Sigmoid colon (tissue), 7 donors: Measurements from ENCODE around the gene TNIK. TPM values are rescaled to one million over a fixed set of nuclear protein-coding genes. Genes with fewer than 3 reads are reported as not detected.

ENCODE experiments used
- DNase-seq: peaks from one replicate; pipeline ENCODE4 v3.0.0-alpha.2; 2019
- H3K27ac ChIP-seq, 4 donors: fragments of 200-600 bp; sonication (generic); one replicate each; pipeline ENCODE4 v1.5.1; 2016 to 2019; ENCODE audit warnings: mild to moderate bottlenecking in 1 of 4
- H3K27me3 ChIP-seq, 3 donors: fragments of 200-600 bp; sonication (generic); one replicate each; pipeline ENCODE4 v1.5.1; 2019; ENCODE audit warnings: mild to moderate bottlenecking in 1 of 3
- H3K36me3 ChIP-seq, 4 donors: fragments of 200-600 bp; sonication (generic); one replicate each; pipeline ENCODE4 v1.5.1; 2016 to 2019
- H3K4me1 ChIP-seq, 4 donors: fragments of 200-600 bp; sonication (generic); one replicate each; pipeline ENCODE4 v1.5.1; 2017 to 2019
- H3K4me3 ChIP-seq, 4 donors: fragments of 200-600 bp; sonication (generic); one replicate each; pipeline ENCODE4 v1.5.1; 2017 to 2019; ENCODE audit warnings: mild to moderate bottlenecking in 2 of 4, moderate library complexity in 1 of 4
- H3K9me3 ChIP-seq, 4 donors: fragments of 200-600 bp in 3 of 4; sonication (generic) in 3 of 4; one replicate each; pipeline versions ENCODE4 v1.5.1 to v1.6.1; 2013 to 2019
- EP300 ChIP-seq, 4 donors: sonication (generic); formaldehyde crosslinking; IDR thresholded peaks; one replicate each; pipeline ENCODE4 v1.6.1; 2017; ENCODE audit warnings: antibody characterized with exemption in 4 of 4
- POLR2A ChIP-seq, 2 donors: fragments of 450-650 bp; IDR thresholded peaks; one replicate each; pipeline ENCODE4 v1.6.1; 2016; ENCODE audit warnings: antibody characterized with exemption in 2 of 2, mild to moderate bottlenecking in 2 of 2, moderate library complexity in 2 of 2
- POLR2AphosphoS5 ChIP-seq, 4 donors: sonication (generic); formaldehyde crosslinking; IDR thresholded peaks; one replicate each; pipeline ENCODE4 v1.6.1; 2017; ENCODE audit warnings: antibody characterized with exemption in 4 of 4
- whole genome bisulfite sequencing, 2 donors: extraction: QIAGEN DNeasy Blood & Tissue Kit; methylation state at CpG; one replicate each; pipeline ENCODE4 v1.1.7; 2013; 5-methylcytosine and 5-hydroxymethylcytosine counted together
- intact Hi-C: fragments of 100-400 bp; cut with DNase I; formaldehyde crosslinking; loops from one replicate; pipeline ENCODE4 v1.15.1; 2023
- polyA plus RNA-seq, 3 donors: library from polyadenylated mRNA; stranded (reverse); fragments of 200-250 nt; gene quantifications; one replicate each; pipeline ENCODE4 v1.2.3, GENCODE V29; 2013
- total RNA-seq, 4 donors: library from RNA; depleted of rRNA; stranded (reverse); fragments of >200 nt; gene quantifications; one replicate each; pipeline ENCODE4 v1.1.0, GENCODE V29; 2016
- TF ChIP-seq, protein P1 (sequence below), 4 experiments: fragments of 450-650 bp in 3 of 4; fragments of 200-600 bp in 1 of 4; IDR thresholded peaks; one replicate each; pipeline ENCODE4 v1.5.1; 2016 to 2019; ENCODE audit warnings: antibody characterized with exemption in 4 of 4, mild to moderate bottlenecking in 3 of 4, moderate library complexity in 2 of 4
- donor health status: healthy with polysubstance abuse.
- donor health status: Bipolar disorder and iron deficiency.
- donor health status: healthy.

Gene TNIK
- total and polyA plus RNA-seq, 7 donors: 5.4 to 21.3 (median 9.2) TPM

DNA sequence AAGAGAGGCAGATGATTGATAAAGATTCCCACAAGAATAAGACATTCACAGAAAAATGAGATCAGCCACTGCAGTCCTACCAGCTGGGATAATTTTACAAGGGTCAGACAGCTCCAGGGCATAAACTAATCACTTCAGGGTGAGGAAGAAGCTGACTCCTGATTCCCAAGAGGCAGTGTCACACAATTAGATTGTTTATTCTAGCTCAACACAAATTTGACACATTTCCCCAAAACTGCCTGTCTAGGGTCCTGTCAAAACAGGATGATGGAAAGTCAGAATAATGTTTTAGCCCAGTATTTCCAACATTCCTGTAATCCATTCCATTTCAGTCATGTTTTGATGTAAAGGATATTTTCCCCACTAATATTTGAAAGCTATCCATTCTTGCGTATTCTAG, 110.8 kb downstream of the TNIK start:
- DNase-seq: no peak
- Histone ChIP-seq H3K27me3 (no peaks in the 10 kb centered on the region), H3K27ac (no peak overlapping the region), H3K4me3 (no peak overlapping the region), H3K9me3 (no peaks in the 10 kb centered on the region), H3K36me3 (no peaks in the 10 kb centered on the region), H3K4me1 (peaks cover 0 to 27% (median 8%) of the 10 kb centered on the region in 4 donors)
- TF ChIP-seq, protein P1, sequence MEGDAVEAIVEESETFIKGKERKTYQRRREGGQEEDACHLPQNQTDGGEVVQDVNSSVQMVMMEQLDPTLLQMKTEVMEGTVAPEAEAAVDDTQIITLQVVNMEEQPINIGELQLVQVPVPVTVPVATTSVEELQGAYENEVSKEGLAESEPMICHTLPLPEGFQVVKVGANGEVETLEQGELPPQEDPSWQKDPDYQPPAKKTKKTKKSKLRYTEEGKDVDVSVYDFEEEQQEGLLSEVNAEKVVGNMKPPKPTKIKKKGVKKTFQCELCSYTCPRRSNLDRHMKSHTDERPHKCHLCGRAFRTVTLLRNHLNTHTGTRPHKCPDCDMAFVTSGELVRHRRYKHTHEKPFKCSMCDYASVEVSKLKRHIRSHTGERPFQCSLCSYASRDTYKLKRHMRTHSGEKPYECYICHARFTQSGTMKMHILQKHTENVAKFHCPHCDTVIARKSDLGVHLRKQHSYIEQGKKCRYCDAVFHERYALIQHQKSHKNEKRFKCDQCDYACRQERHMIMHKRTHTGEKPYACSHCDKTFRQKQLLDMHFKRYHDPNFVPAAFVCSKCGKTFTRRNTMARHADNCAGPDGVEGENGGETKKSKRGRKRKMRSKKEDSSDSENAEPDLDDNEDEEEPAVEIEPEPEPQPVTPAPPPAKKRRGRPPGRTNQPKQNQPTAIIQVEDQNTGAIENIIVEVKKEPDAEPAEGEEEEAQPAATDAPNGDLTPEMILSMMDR (IDR thresholded peaks at IDR 0.05): no peak
- TF ChIP-seq POLR2A (IDR thresholded peaks at IDR 0.05) (no peak), EP300 (IDR thresholded peaks at IDR 0.05) (no peak), POLR2AphosphoS5 (IDR thresholded peaks at IDR 0.05) (no peak)
- intact Hi-C loops: no loop called here
- whole genome bisulfite sequencing, 2 donors: 98 to 99% methylated on average over 1 of the region's 1 CpG

DNA sequence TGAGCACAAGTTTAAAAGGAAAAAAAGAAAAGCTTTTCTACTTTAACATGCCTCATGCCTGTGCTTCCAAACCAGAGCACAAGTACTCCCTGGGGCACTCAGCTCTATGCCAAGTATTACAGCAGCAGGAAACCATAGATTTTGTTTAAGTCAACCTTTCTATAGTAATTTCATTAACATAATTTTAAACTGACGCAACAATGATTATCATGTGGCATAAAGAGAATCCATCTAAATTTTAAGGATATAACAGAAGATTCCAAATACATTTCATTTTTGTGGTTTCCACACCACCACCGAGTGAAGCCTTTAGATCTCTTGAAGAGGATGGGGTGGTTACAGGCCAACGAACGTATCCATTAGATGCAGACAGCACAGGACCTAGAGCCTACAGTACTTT, 112.1 kb downstream of the TNIK start:
- whole genome bisulfite sequencing, 2 donors: 75 to 94% methylated on average over 4 of the region's 4 CpGs
- DNase-seq: no peak
- H3K9me3 ChIP-seq: no peaks in the 10 kb centered on the region
- no peaks in the 10 kb centered on the region for H3K27me3 ChIP-seq
- H3K4me1 ChIP-seq: peaks cover 0 to 21% (median 8%) of the 10 kb centered on the region in 4 donors
- H3K36me3 ChIP-seq: no peaks in the 10 kb centered on the region
- intact Hi-C loops: no loop called here
- no peak overlapping the region for H3K4me3 ChIP-seq
- no peak for TF ChIP-seq POLR2AphosphoS5 (IDR thresholded peaks at IDR 0.05)
- TF ChIP-seq POLR2A (IDR thresholded peaks at IDR 0.05): no peak
- TF ChIP-seq, protein P1 (IDR thresholded peaks at IDR 0.05): no peak
- no peak for TF ChIP-seq EP300 (IDR thresholded peaks at IDR 0.05)
- H3K27ac ChIP-seq: no peak overlapping the region

DNA sequence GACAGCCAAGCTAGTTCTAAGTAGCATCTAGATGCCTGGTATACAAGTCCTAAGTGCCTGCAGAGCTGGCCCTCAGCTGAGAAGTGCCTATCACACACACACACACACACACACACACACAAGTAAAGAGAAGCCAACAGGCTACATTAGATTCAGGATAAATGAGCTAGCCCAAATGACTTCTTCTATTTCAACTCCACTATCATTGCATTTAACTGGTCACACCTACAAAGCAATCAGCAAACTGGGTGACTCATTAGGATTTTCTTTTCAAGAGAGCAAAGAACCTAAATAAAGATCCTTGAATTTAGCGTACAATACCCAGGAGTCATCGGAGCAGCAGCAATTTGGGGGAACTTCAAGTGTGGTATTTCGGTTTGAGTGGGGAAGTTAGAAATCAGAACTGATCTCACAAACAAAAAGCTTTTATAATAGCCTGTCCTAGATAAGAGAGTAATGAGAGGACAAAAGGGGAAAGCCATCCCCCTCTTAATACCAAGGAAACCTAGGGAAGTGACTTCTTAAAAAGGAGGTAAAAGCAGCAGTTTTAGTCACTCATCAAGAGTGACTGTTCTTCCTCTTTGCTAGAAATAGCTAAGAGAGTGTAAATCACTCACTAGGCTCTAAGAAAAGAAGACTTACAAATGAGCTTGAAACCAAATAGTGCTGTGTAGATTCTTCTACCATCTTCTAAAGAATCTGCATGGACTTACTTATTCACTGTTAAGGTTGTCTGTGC, 112.7 kb downstream of the TNIK start:
- intact Hi-C loops: no loop called here
- DNase-seq: no peak
- WGBS, 2 donors: 34 to 53% methylated on average over 3 of the region's 3 CpGs
- peaks cover 0 to 16% (median 8%) of the 10 kb centered on the region in 4 donors for H3K4me1 ChIP-seq
- no peak overlapping the region for H3K4me3 ChIP-seq
- no peaks in the 10 kb centered on the region for H3K9me3 ChIP-seq
- no peak for TF ChIP-seq EP300 (IDR thresholded peaks at IDR 0.05)
- no peak for TF ChIP-seq POLR2AphosphoS5 (IDR thresholded peaks at IDR 0.05)
- TF ChIP-seq POLR2A (IDR thresholded peaks at IDR 0.05): no peak
- TF ChIP-seq, protein P1 (IDR thresholded peaks at IDR 0.05): no peak
- no peaks in the 10 kb centered on the region for H3K36me3 ChIP-seq
- no peak overlapping the region for H3K27ac ChIP-seq
- no peaks in the 10 kb centered on the region for H3K27me3 ChIP-seq

- no peaks in the 10 kb centered on the region for H3K9me3 ChIP-seq
- no peaks in the 10 kb centered on the region for H3K27me3 ChIP-seq
- 86 to 88% methylated on average over 3 of the region's 3 CpGs for WGBS, 2 donors
- DNase-seq: no peak
- TF ChIP-seq, protein P1 (IDR thresholded peaks at IDR 0.05): no peak
- TF ChIP-seq POLR2A (IDR thresholded peaks at IDR 0.05): no peak
- TF ChIP-seq POLR2AphosphoS5 (IDR thresholded peaks at IDR 0.05): no peak
- TF ChIP-seq EP300 (IDR thresholded peaks at IDR 0.05): no peak
- H3K4me1 ChIP-seq: peaks cover 0 to 9% (median 6%) of the 10 kb centered on the region in 4 donors
- intact Hi-C loops: no loop called here
- H3K4me3 ChIP-seq: no peak overlapping the region
- no peak overlapping the region for H3K27ac ChIP-seq
- no peaks in the 10 kb centered on the region for H3K36me3 ChIP-seq
Observed at GRCh38 chr3:171346582-171347300, 113.5 kb downstream of the TNIK start.
